HepG2 (cell line): ENCODE results near the gene PGPEP1. TPM values are rescaled to one million over a fixed set of nuclear protein-coding genes. Genes with fewer than 3 reads are reported as not detected.

Experiments used
- AKAP8 ChIP-seq: sonication (generic); formaldehyde crosslinking; IDR thresholded peaks from 2 replicates; pipeline ENCODE4 v1.5.1; 2020; ENCODE audit warnings: mild to moderate bottlenecking, missing genetic modification reagents
- ARID3A ChIP-seq: IDR thresholded peaks from 2 replicates; pipeline ENCODE4 v1.6.1; 2012; ENCODE audit warnings: low read depth, low read length, improper control_type of control experiment
- FOXC1 ChIP-seq: sonication (generic); formaldehyde crosslinking; IDR thresholded peaks from 2 replicates; pipeline ENCODE4 v1.8.0; 2022; ENCODE audit warnings: mild to moderate bottlenecking, missing genetic modification reagents, borderline replicate concordance
- FOXK1 ChIP-seq: sonication (generic); formaldehyde crosslinking; IDR thresholded peaks from 2 replicates; pipeline ENCODE4 v1.4.0; 2020; ENCODE audit warnings: low read depth, missing genetic modification reagents, borderline replicate concordance
- HNF1B ChIP-seq: sonication (generic); formaldehyde crosslinking; IDR thresholded peaks from 2 replicates; pipeline ENCODE4 v1.5.1; 2020; ENCODE audit warnings: mild to moderate bottlenecking, moderate library complexity, missing genetic modification reagents
- NCOA2 ChIP-seq: sonication (generic); formaldehyde crosslinking; IDR thresholded peaks from 2 replicates; pipeline ENCODE4 v1.8.0; 2022; ENCODE audit warnings: inconsistent platforms
- PATZ1 ChIP-seq: sonication (generic); formaldehyde crosslinking; IDR thresholded peaks from 2 replicates; pipeline ENCODE4 v1.4.0; 2020; ENCODE audit warnings: missing genetic modification reagents
- TFAP4 ChIP-seq: sonication (generic); IDR thresholded peaks from 2 replicates; pipeline ENCODE4 v1.6.1; 2016; ENCODE audit warnings: low read depth, borderline replicate concordance
- TFDP2 ChIP-seq: sonication (generic); formaldehyde crosslinking; IDR thresholded peaks from 2 replicates; pipeline ENCODE4 v1.4.0; 2020; ENCODE audit warnings: missing genetic modification reagents
- ZFP91 ChIP-seq: sonication (generic); formaldehyde crosslinking; IDR thresholded peaks from 2 replicates; pipeline ENCODE4 v1.9.0; 2022; ENCODE audit warnings: missing genetic modification reagents, mild to moderate bottlenecking, borderline replicate concordance
- ZHX1 ChIP-seq: sonication (generic); formaldehyde crosslinking; IDR thresholded peaks from 2 replicates; pipeline ENCODE4 v1.8.1; 2022; ENCODE audit warnings: low read depth, mild to moderate bottlenecking, missing genetic modification reagents
- ZNF17 ChIP-seq: sonication (generic); formaldehyde crosslinking; IDR thresholded peaks from 2 replicates; pipeline ENCODE4 v1.5.0; 2020; ENCODE audit warnings: mild to moderate bottlenecking, missing genetic modification reagents
- ZNF24 ChIP-seq: fragments of 450-650 bp; IDR thresholded peaks from 2 replicates; pipeline ENCODE4 v1.6.1; 2017; ENCODE audit warnings: antibody characterized with exemption, mild to moderate bottlenecking
- ZNF383 ChIP-seq: sonication (generic); formaldehyde crosslinking; IDR thresholded peaks from 2 replicates; pipeline ENCODE4 v1.4.0; 2020; ENCODE audit warnings: missing genetic modification reagents, mild to moderate bottlenecking, borderline replicate concordance
- ZNF556 ChIP-seq: sonication (generic); formaldehyde crosslinking; IDR thresholded peaks from 2 replicates; pipeline ENCODE4 v1.4.0; 2020; ENCODE audit warnings: mild to moderate bottlenecking, missing genetic modification reagents, borderline replicate concordance
- polyA plus RNA-seq, 8 experiments: library from polyadenylated mRNA; depleted of rRNA in 3 of 8; stranded (reverse) in 7 of 8; unstranded in 1 of 8; fragments of >200 nt; fragmentation: Illumina TruSeq in 4 of 8; extraction: Trizol in 4 of 8; gene quantifications; 2 replicates each; pipeline versions ENCODE4 v1.2.1 to v1.2.3, GENCODE V29; 2011 to 2016; ENCODE audit warnings: low read depth in 4 of 8, missing spikeins in 1 of 8, mixed read lengths in 1 of 8; ENCODE audit not compliant: insufficient read depth in 1 of 8
- total RNA-seq, 5 experiments: library from RNA; depleted of rRNA; stranded (reverse); fragments of >200 nt; fragmentation: Illumina TruSeq; extraction: Trizol; gene quantifications; 2 replicates each; pipeline ENCODE4 v1.2.3, GENCODE V29; 2016; ENCODE audit warnings: low read depth in 1 of 5

The PGPEP1 gene
- total and polyA plus RNA-seq, 2 of the 13 experiments (the other 11 are each of a cell fraction or from before 2014, with no cell fraction given), result 53.1 to 56.6 TPM

GRCh38 chr19:18319591-18320135 is 20.7 kb upstream of the PGPEP1 start (continued):
- TF ChIP-seq FOXK1 (CRISPR knock-in tag) (peak; percentile 81), ZNF17 (CRISPR knock-in tag) (no peak), NCOA2 (CRISPR knock-in tag) (peak; percentile 92), ZHX1 (CRISPR knock-in tag) (0 out of 2 replicates have a peak, but pooled peaks have one; percentile 44), TFAP4 (peak; percentile 53; the same call in 1 of the 2 replicates), ZNF556 (CRISPR knock-in tag) (peak; percentile 62; the same call in 1 of the 2 replicates), ARID3A (peak; percentile 37; the same call in 1 of the 2 replicates), ZNF383 (CRISPR knock-in tag) (peak; percentile 73; the same call in 1 of the 2 replicates), AKAP8 (CRISPR knock-in tag) (peak; percentile 45), ZNF24 (no peak), HNF1B (CRISPR knock-in tag) (peak; percentile 95), PATZ1 (CRISPR knock-in tag) (peak; percentile 87), TFDP2 (peak; percentile 36; the same call in 1 of the 2 replicates), ZFP91 (CRISPR knock-in tag) (0 out of 2 replicates have a peak, but pooled peaks have one; percentile 57), FOXC1 (CRISPR knock-in tag) (0 out of 2 replicates have a peak, but pooled peaks have one; percentile 11)
